ENCODE results near the gene C1orf53.

DNA sequence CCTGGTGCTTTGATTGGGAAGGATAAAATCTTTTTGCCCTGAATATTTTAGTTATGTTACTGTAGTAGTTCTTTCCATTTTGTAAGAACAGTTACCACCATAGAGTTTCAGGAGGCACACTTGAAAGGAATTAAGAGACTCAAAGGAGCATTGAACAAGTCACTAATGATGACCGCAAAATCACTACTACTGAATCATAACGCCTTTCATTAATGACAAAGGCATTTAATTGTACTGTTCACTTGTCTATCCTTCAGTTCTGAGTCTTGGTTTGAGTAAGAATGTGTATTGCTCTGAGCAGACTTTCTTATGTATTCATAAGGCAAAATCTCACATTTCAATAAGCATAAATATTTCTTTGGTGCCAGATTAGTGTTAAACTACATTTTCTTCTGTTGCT lies 39.6 kb downstream of the C1orf53 start:
- TF ChIP-seq, protein P1, sequence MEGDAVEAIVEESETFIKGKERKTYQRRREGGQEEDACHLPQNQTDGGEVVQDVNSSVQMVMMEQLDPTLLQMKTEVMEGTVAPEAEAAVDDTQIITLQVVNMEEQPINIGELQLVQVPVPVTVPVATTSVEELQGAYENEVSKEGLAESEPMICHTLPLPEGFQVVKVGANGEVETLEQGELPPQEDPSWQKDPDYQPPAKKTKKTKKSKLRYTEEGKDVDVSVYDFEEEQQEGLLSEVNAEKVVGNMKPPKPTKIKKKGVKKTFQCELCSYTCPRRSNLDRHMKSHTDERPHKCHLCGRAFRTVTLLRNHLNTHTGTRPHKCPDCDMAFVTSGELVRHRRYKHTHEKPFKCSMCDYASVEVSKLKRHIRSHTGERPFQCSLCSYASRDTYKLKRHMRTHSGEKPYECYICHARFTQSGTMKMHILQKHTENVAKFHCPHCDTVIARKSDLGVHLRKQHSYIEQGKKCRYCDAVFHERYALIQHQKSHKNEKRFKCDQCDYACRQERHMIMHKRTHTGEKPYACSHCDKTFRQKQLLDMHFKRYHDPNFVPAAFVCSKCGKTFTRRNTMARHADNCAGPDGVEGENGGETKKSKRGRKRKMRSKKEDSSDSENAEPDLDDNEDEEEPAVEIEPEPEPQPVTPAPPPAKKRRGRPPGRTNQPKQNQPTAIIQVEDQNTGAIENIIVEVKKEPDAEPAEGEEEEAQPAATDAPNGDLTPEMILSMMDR (conservative IDR thresholded peaks at IDR 0.05; ENCODE audit: low read length) = no peak
- TF ChIP-seq EZH2phosphoT487 (IDR thresholded peaks at IDR 0.05; ENCODE audit: borderline replicate concordance, low read depth, low read length) = no peak

Data from OCI-LY7 (cell line).